ENCODE measurements around the gene SELPLG.
"Not testable (repeated sequence)": the region's sequence is repeated elsewhere in the genome, so short reads cannot be mapped to it uniquely, and the experiment has no call there.

The SELPLG gene

GRCh38 chr12:108638997-108639822 lies 5.5 kb upstream of the SELPLG start:
- no peak for DNase-seq (ENCODE audit: low read depth in 4 of 4, low spot score in 1 of 4)

GRCh38 chr12:108638141-108638827 lies 4.6 kb upstream of the SELPLG start:
- no peak for DNase-seq (ENCODE audit: low read depth in 4 of 4, low spot score in 1 of 4)

GRCh38 chr12:108637222-108637971 lies 3.7 kb upstream of the SELPLG start:
- no peak for DNase-seq (ENCODE audit: low read depth in 4 of 4, low spot score in 1 of 4)

GRCh38 chr12:108635997-108636808 lies 2.5 kb upstream of the SELPLG start:
- no peak for DNase-seq (ENCODE audit: low read depth in 4 of 4, low spot score in 1 of 4)

- DNase-seq (ENCODE audit: low read depth in 4 of 4, low spot score in 1 of 4), result no peak
Measured at GRCh38 chr12:108635201-108635996, 1.7 kb upstream of the SELPLG start.

GRCh38 chr12:108634341-108634751 lies 652 bp upstream of the SELPLG start:
- DNase-seq (ENCODE audit: low read depth in 4 of 4, low spot score in 1 of 4), result no peak

GRCh38 chr12:108633081-108633533 lies 587 bp downstream of the SELPLG start:
- DNase-seq (ENCODE audit: low read depth in 4 of 4, low spot score in 1 of 4), result no peak

GRCh38 chr12:108631261-108631660 lies 2.4 kb downstream of the SELPLG start:
- not testable (repeated sequence) for DNase-seq (ENCODE audit: low read depth in 4 of 4, low spot score in 1 of 4)

- DNase-seq (ENCODE audit: low read depth in 4 of 4, low spot score in 1 of 4), result no peak
Measured at GRCh38 chr12:108630481-108631207, 3.0 kb downstream of the SELPLG start.

GRCh38 chr12:108629824-108630476 lies 3.7 kb downstream of the SELPLG start:
- no peak for DNase-seq (ENCODE audit: low read depth in 4 of 4, low spot score in 1 of 4)

DNA sequence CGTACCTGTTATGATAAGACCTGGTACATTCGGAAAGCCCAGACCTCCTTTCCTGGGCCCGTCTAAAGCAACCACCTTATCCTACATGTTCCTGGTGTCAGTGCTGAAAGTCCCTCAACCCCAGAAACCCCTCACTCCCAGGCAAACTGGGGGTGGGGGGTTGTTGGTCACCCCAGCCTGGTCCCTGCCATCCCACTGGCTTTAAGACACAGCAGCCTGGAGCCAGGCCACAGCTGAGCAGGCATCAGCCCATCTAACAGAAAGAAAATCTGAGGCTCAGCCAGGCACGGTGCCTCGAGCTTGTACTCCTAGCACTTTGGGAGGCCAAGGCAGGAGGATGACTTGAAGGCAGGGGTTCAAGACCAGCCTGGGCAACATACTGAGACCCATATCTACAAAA lies 4.5 kb downstream of the SELPLG start:
- DNase-seq (ENCODE audit: low read depth in 4 of 4, low spot score in 1 of 4), result no peak

DNA sequence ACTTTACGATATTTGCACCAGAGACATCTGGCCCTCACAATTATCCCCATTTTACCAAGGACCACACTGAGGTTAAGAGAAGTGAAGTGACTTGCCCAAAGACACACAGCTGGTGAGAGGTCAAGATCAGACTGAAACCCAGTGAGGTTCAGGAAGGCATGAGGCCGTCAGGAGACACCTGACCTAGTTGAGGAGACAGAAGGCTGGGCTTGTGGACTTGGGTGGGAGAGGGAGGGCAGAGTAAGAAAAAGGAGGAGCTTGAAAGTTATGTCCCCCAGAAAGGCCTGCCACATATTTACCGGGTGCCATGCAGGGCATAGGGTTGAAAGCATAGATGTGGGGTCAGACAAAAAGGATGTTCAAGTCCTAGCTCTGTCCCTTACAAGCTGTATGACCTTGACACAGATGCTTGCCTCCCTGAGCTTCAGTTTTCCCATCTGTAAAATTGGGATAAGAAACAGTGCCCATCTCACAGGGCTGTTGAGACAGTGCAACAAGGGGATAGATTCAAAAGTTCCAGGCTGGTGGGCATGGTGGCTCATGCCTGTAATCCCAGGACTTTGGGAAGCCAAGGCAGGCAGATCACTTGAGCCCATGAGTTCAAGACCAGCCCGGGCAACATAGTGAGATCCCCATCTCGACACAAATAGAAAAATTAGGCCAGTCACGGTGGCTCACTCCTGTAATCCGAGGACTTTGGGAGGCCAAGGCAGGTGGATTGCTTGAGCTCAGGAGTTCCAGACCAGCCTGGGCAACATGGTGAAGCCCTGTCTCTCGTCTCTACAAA lies 6.4 kb downstream of the SELPLG start:
- no peak for DNase-seq (ENCODE audit: low read depth in 4 of 4, low spot score in 1 of 4)

- DNase-seq (ENCODE audit: low read depth in 4 of 4, low spot score in 1 of 4), result no peak
Measured at GRCh38 chr12:108625228-108625627, 8.5 kb downstream of the SELPLG start.

- DNase-seq (ENCODE audit: low read depth in 4 of 4, low spot score in 1 of 4), result no peak
Measured at GRCh38 chr12:108623577-108623976, 10.1 kb downstream of the SELPLG start.

- DNase-seq (ENCODE audit: low read depth in 4 of 4, low spot score in 1 of 4), result no peak
Measured at GRCh38 chr12:108622921-108623514, 10.7 kb downstream of the SELPLG start.

DNA sequence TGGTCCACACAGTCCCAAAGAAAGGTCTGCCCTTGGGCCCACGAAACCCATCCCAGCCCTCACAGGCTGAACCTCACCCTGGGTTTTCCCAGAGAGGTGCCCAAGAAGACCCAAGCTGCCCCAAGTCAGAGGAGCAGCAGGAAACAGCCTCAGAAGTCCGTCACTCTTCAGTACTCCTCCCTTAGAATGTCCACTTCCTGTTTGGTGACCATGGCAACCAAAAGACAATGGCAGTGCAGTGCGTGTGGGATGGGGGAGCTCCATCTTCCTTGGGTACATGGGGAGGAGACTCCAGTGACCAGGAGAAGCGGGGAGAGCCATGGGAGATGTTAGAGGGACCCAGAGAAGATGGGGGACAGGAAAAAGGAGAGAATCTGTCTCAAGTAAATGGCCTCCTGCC lies 11.3 kb downstream of the SELPLG start:
- DNase-seq (ENCODE audit: low read depth in 4 of 4, low spot score in 1 of 4), result no peak

DNA sequence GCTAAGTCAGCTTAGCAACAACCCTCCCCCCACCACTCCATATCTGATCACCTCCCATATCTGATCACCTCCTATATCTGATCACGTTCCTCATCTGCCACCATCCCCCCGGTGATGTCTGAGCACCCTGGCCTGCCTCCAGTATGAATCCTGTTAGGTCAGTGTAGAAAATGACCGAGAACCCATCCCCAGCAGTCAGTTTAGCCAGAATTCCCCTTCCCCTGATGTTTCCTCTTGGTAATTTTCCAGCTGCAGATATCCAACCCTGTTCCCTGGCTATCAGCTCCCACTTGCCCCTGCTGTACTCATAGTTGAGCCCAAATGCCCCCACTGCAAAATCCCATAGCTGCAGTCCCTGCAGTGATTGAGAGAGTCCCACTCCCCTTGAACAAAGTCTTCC lies 12.5 kb downstream of the SELPLG start:
- DNase-seq (ENCODE audit: low read depth in 4 of 4, low spot score in 1 of 4), result no peak

Measured in stimulated activated CD4-positive, alpha-beta T cell treated with anti-CD3 and anti-CD28 coated beads, Interleukin-1b, Interleukin-23, amount 100 ng/mL, for 24 hours (primary cell).